PC-3 (cell line): Measurements from ENCODE around the gene TRAF1. TPM values are rescaled to one million over a fixed set of nuclear protein-coding genes. Genes with fewer than 3 reads are reported as not detected.

Experiments
- ATAC-seq: fragments of 200-7000 bp; cut with Tn5 transposase; 2 replicates; pipeline ENCODE4 v1.9.1; 2020; ENCODE audit warnings: mild to moderate bottlenecking, moderate library complexity
- Bru-seq: library from RNA; stranded (reverse); fragments of 400-500 nt; gene quantifications from one replicate; lab custom pipeline; 2021; lab: Mats Ljungman, UMichigan
- BruChase-seq, 2 experiments: library from RNA; stranded (reverse); fragments of 400-500 nt; gene quantifications; one replicate each; lab custom pipeline; 2021; lab: Mats Ljungman, UMichigan
- BruUV-seq: library from RNA; stranded (reverse); fragments of 400-500 nt; replicated peaks from 2 replicates; lab custom pipeline; 2021; lab: Mats Ljungman, UMichigan
- CTCF ChIA-PET: fragments of 300-600 bp; sonication (Branson Sonifier 250); formaldehyde crosslinking; loops from one replicate; lab custom pipeline; 2022; ENCODE audit warnings: antibody characterized with exemption; lab: Charles Lee
- POLR2A ChIA-PET: fragments of 300-600 bp; sonication (Branson Sonifier 250); formaldehyde crosslinking; loops from one replicate; lab custom pipeline; 2022; ENCODE audit warnings: antibody characterized with exemption; ENCODE audit not compliant: unreplicated experiment; lab: Charles Lee
- DNase-seq: peaks from one replicate; pipeline ENCODE4 v3.0.0-alpha.2; 2015
- H2AFZ ChIP-seq: fragments of 300-600 bp; sonication (generic); 2 replicates; pipeline ENCODE4 v1.6.0; 2016; ENCODE audit warnings: antibody characterized with exemption, low read length
- H3F3A ChIP-seq: fragments of 300-600 bp; sonication (generic); one replicate; pipeline ENCODE4 v1.6.0; 2017; ENCODE audit warnings: antibody characterized with exemption, low read length, control low read depth, mild to moderate bottlenecking; ENCODE audit not compliant: unreplicated experiment
- H3K27ac ChIP-seq: fragments of 300-600 bp; sonication (generic); 2 replicates; pipeline ENCODE4 v1.5.1; 2016; ENCODE audit warnings: mild to moderate bottlenecking, low read length
- H3K27me3 ChIP-seq: fragments of 300-600 bp; sonication (generic); 2 replicates; pipeline ENCODE4 v1.6.1; 2016; ENCODE audit warnings: low read length, mixed read lengths
- H3K36me3 ChIP-seq: fragments of 300-600 bp; sonication (generic); 2 replicates; pipeline ENCODE4 v1.6.1; 2016; ENCODE audit warnings: low read depth, mixed run types, low read length, mixed read lengths
- H3K4me1 ChIP-seq: fragments of 300-600 bp; sonication (generic); 2 replicates; pipeline ENCODE4 v1.5.1; 2016; ENCODE audit warnings: low read length; ENCODE audit not compliant: insufficient read depth
- H3K4me2 ChIP-seq: fragments of 300-600 bp; sonication (generic); 2 replicates; pipeline ENCODE4 v1.6.0; 2016; ENCODE audit warnings: low read length
- H3K4me3 ChIP-seq: fragments of 300-600 bp; sonication (generic); 2 replicates; pipeline ENCODE4 v1.5.1; 2016; ENCODE audit warnings: mild to moderate bottlenecking, low read length, mixed read lengths
- H3K79me2 ChIP-seq: fragments of 300-600 bp; sonication (generic); 2 replicates; pipeline ENCODE4 v1.6.1; 2017; ENCODE audit warnings: low read length, mixed read lengths
- H3K9ac ChIP-seq: fragments of 300-600 bp; sonication (generic); 2 replicates; pipeline ENCODE4 v1.6.0; 2016; ENCODE audit warnings: mild to moderate bottlenecking, low read length
- H3K9me2 ChIP-seq: fragments of 300-600 bp; sonication (generic); replicated peaks from 2 replicates; pipeline ENCODE4 v1.6.1; 2016; ENCODE audit warnings: mixed run types, low read length, mixed read lengths
- H3K9me3 ChIP-seq: fragments of 300-600 bp; sonication (generic); 2 replicates; pipeline ENCODE4 v1.6.1; 2016; ENCODE audit warnings: low read length, mixed read lengths
- H4K20me1 ChIP-seq: fragments of 300-600 bp; sonication (generic); 2 replicates; pipeline ENCODE4 v1.6.1; 2016; ENCODE audit warnings: low read length, mixed read lengths
- EZH2 ChIP-seq: fragments of 300-600 bp; sonication (generic); IDR thresholded peaks from one replicate; pipeline ENCODE4 v1.6.1; 2017; ENCODE audit warnings: antibody characterized with exemption, mild to moderate bottlenecking, low read length; ENCODE audit not compliant: unreplicated experiment
- EZH2phosphoT487 ChIP-seq: fragments of 300-600 bp; sonication (generic); IDR thresholded peaks from 2 replicates; pipeline ENCODE4 v1.6.1; 2018; ENCODE audit warnings: mild to moderate bottlenecking, antibody characterized with exemption, low read length, borderline replicate concordance
- intact Hi-C: fragments of 100-400 bp; cut with micrococcal nuclease; formaldehyde crosslinking; loops from 2 replicates; pipeline ENCODE4 v1.9.0; 2023
- long read RNA-seq: library from polyadenylated mRNA; unstranded; transcript quantifications from one replicate; pipeline ENCODE4 v2.0.0, GENCODE V29; 2021; ENCODE audit not compliant: unreplicated experiment
- total RNA-seq: library from RNA; depleted of rRNA; stranded (reverse); fragments of >200 nt; gene quantifications from 2 replicates; pipeline ENCODE4 v1.2.3, GENCODE V29; 2014; rRNA removed
- TF ChIP-seq, protein P1 (sequence below): fragments of 300-600 bp; sonication (generic); conservative IDR thresholded peaks from 2 replicates; pipeline ENCODE4 v1.5.1; 2017; ENCODE audit warnings: antibody characterized with exemption, low read depth, mild to moderate bottlenecking, low read length

TRAF1 gene, protein sequence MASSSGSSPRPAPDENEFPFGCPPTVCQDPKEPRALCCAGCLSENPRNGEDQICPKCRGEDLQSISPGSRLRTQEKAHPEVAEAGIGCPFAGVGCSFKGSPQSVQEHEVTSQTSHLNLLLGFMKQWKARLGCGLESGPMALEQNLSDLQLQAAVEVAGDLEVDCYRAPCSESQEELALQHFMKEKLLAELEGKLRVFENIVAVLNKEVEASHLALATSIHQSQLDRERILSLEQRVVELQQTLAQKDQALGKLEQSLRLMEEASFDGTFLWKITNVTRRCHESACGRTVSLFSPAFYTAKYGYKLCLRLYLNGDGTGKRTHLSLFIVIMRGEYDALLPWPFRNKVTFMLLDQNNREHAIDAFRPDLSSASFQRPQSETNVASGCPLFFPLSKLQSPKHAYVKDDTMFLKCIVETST
- total RNA-seq, result 0.15 and 0.29 TPM in 2 replicates
- Bru-seq, nascent RNA, result percentile 27 among the genes with signal in this experiment
- percentile 39 among the genes with signal in this experiment for BruChase-seq, experiment 1, labeled RNA remaining after a 6-hour chase
- BruChase-seq, experiment 2, labeled RNA remaining after a 2-hour chase, result percentile 44 among the genes with signal in this experiment
- long read RNA-seq, partial matches to known transcripts, result 1 of 1 reads
- long read RNA-seq, other reads (novel, unspliced or antisense), result 0 of 1 reads

GRCh38 chr9:120926397-120926928 is at the start of gene TRAF1:
Gene TRAF1, minus strand, starts transcription at chr9:120926796. Its CDS starts 721 bp downstream, at chr9:120926075.
- H4K20me1 ChIP-seq, result no peaks in the 10 kb centered on the region
- no peaks in the 10 kb centered on the region for H3K27me3 ChIP-seq
- ChIA-PET POLR2A (no interaction called here), CTCF (no interaction called here)
- ATAC-seq (peak; percentile 10; the same call in 1 of the 2 replicates), DNase-seq (no peak)
- H3K4me3 ChIP-seq, result no peak within 1 kb of the TSS
- intact Hi-C loops, result no loop called here
- H3F3A ChIP-seq, result no peaks in the 10 kb centered on the region
- H3K4me2 ChIP-seq, result no peak within 1 kb of the TSS
- peaks cover 6% of the 10 kb centered on the region; the same call in 1 of the 2 replicates for H3K4me1 ChIP-seq
- no peaks in the 10 kb centered on the region for H3K9me3 ChIP-seq
- no peak within 1 kb of the TSS for H3K9ac ChIP-seq
- no TSS peak for BruUV-seq
- no peaks in the 10 kb centered on the region for H3K36me3 ChIP-seq
- no peak within 1 kb of the TSS for H2AFZ ChIP-seq
- H3K27ac ChIP-seq, result no peak within 1 kb of the TSS
- TF ChIP-seq EZH2phosphoT487 (no peak), EZH2 (no peak)
- TF ChIP-seq, protein P1, sequence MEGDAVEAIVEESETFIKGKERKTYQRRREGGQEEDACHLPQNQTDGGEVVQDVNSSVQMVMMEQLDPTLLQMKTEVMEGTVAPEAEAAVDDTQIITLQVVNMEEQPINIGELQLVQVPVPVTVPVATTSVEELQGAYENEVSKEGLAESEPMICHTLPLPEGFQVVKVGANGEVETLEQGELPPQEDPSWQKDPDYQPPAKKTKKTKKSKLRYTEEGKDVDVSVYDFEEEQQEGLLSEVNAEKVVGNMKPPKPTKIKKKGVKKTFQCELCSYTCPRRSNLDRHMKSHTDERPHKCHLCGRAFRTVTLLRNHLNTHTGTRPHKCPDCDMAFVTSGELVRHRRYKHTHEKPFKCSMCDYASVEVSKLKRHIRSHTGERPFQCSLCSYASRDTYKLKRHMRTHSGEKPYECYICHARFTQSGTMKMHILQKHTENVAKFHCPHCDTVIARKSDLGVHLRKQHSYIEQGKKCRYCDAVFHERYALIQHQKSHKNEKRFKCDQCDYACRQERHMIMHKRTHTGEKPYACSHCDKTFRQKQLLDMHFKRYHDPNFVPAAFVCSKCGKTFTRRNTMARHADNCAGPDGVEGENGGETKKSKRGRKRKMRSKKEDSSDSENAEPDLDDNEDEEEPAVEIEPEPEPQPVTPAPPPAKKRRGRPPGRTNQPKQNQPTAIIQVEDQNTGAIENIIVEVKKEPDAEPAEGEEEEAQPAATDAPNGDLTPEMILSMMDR, result no peak
- H3K79me2 ChIP-seq, result no peaks in the 10 kb centered on the region
- no peaks in the 10 kb centered on the region for H3K9me2 ChIP-seq

GRCh38 chr9:120974921-120975320 is 48.3 kb upstream of the TRAF1 start:
- Histone ChIP-seq H3K9me3 (no peaks in the 10 kb centered on the region), H3K79me2 (no peaks in the 10 kb centered on the region), H3K27me3 (no peaks in the 10 kb centered on the region), H3K9me2 (no peaks in the 10 kb centered on the region), H3K4me2 (no peak overlapping the region), H3F3A (no peaks in the 10 kb centered on the region), H3K4me1 (peaks cover 8% of the 10 kb centered on the region), H4K20me1 (no peaks in the 10 kb centered on the region), H3K36me3 (no peaks in the 10 kb centered on the region), H2AFZ (no peak overlapping the region), H3K9ac (no peak overlapping the region), H3K27ac (no peak overlapping the region), H3K4me3 (no peak overlapping the region)
- ChIA-PET CTCF (no interaction called here), POLR2A (no interaction called here)
- peak; percentile 97 for ATAC-seq
- TF ChIP-seq EZH2phosphoT487 (no peak), EZH2 (no peak)
- TF ChIP-seq, protein P1, result no peak
- no TSS peak for BruUV-seq
- peak; percentile 50 for DNase-seq
- intact Hi-C loops, result no loop called here
